ENCODE data around the gene ADK. TPM values are rescaled to one million over a fixed set of nuclear protein-coding genes. Genes with fewer than 3 reads are reported as not detected.

ADK gene
- 31.8 to 33.8 TPM (median 32.3 TPM) in 5 replicates for total RNA-seq (2022; extraction: Qiagen RNA extraction)

DNA sequence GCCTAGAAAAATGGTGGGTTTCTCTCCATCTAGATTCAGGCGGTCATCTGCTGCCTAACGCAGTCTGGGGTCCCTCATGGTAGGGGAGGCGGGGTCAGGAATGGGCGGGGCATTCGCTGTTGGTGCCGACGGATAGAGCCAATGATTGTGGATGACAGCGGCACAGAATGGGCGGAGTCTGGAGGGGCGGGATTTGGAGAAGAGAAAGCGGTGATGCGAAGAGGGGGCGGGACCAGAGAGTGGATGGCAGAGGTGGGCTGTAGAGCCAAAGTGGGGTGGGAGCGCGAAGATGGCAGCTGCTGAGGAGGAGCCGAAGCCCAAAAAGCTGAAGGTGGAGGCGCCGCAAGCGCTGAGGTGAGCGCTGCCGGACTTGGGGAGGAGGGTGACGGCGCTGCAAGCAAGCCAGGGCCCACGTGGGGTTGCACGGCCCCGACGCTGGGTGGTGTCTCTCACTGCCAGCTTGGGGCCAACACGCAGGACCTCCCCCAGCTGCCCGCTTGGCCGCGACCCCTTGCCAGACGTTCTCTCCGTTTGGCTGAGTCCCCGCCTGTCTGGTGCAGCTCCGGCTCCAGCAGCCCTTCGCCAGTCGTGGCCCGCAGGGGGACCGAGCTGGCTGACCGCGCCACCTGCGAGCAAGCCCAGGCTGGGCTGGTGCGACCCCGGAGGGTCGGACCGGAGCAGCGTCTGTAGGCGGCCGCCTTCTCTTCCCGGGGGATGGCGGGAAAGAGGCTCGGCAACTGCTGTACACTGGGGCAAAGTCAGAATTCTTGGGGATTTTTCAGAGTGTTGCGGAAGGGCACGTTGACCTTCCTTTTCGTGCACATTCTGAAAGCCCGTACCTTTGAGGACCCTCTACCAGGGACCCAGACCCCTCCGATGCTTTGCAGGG, at the start of gene ADK:
TSS of gene ADK (plus strand) at position 232 of the 889 bp plus-strand sequence. CDS start at position 290, 58 bp downstream.

DNA sequence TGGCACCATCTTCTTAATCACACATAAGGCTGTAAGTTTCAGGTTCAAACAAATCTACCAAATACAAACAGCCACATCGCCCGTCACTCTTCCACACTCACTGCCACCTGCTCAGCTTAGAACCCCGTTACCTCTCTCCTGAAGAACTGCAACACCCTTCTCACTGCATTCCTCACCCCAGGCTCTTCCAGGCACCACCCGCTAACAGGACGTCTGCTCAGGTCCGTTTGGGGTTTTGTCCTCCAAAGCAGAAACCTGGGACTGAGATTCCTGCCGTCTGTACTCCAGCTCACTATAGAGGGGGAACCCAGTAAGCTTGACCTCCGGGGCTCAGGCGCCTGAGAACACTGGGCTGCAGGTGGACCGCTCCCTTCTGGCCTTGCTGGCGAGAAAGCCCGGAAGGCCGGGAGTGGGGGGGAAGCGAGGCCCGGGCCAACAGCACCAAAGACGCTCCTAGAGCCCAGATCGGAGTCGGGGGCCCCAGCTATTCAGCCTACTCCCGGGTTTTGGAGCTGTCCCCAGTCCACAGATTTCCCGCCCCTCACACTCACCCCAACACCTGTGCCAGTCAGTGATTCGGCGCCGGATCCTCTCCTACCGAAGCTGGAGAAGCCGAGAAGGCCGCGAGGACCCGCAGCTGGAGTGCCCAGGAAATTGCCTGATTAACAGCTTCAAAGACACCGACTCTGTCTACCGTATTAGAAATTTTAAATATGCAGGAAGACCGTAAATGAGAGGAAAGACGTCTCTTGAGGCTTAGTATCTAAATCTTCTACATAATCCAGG, 624 bp upstream of the ADK start, which contains the start of gene AP3M1:
TSS of gene AP3M1 (minus strand) at position 625 of the 786 bp plus-strand sequence. CDS start 12,449 bp downstream, outside the sequence.

Other genes with a start within 250 kb of the ADK start
- 79.7 to 99.9 TPM (median 88.7 TPM) in 5 replicates for gene PLAU, start 240.1 kb upstream of the ADK start, total RNA-seq (2022; extraction: Qiagen RNA extraction)
- 174 to 265 TPM (median 230 TPM) in 5 replicates for gene VCL, start 153.1 kb upstream of the ADK start, total RNA-seq (2022; extraction: Qiagen RNA extraction)
- gene AP3M1, start 393 bp upstream of the ADK start, total RNA-seq (2022; extraction: Qiagen RNA extraction): 30.0 to 38.7 TPM (median 34.1 TPM) in 5 replicates